GM21381 (cell line): Measurements from ENCODE around the gene TFDP2.
"Not testable (repeated sequence)": the region's sequence is repeated elsewhere in the genome, so short reads cannot be mapped to it uniquely, and the experiment has no call there.

Experiments used
- ATAC-seq: cut with Tn5 transposase; IDR thresholded peaks from one replicate; pipeline ENCODE4 v1.9.1; 2021; ENCODE audit warnings: mild to moderate bottlenecking, moderate library complexity; ENCODE audit not compliant: unreplicated experiment

The TFDP2 gene

GRCh38 chr3:142129516-142130171 lies 19.7 kb downstream of the TFDP2 start:
- ATAC-seq, result no peak

- ATAC-seq, result no peak
Measured at GRCh38 chr3:142127941-142128658, 21.2 kb downstream of the TFDP2 start.

GRCh38 chr3:142124243-142124642 lies 25.1 kb downstream of the TFDP2 start:
- no peak for ATAC-seq

- no peak for ATAC-seq
Measured at GRCh38 chr3:142120707-142121106, 28.6 kb downstream of the TFDP2 start.

GRCh38 chr3:142118911-142119310 lies 30.4 kb downstream of the TFDP2 start:
- ATAC-seq, result no peak

GRCh38 chr3:142117056-142117851 lies 32.1 kb downstream of the TFDP2 start:
- no peak for ATAC-seq

GRCh38 chr3:142115867-142116668 lies 33.3 kb downstream of the TFDP2 start:
- ATAC-seq, result no peak

GRCh38 chr3:142112601-142113000 lies 36.7 kb downstream of the TFDP2 start:
- no peak for ATAC-seq

GRCh38 chr3:142106548-142106947 lies 42.8 kb downstream of the TFDP2 start:
- no peak for ATAC-seq

GRCh38 chr3:142105991-142106390 lies 43.4 kb downstream of the TFDP2 start:
- ATAC-seq, result no peak

- ATAC-seq, result no peak
Measured at GRCh38 chr3:142104763-142105162, 44.6 kb downstream of the TFDP2 start.

- no peak for ATAC-seq
Measured at GRCh38 chr3:142098964-142099363, 50.4 kb downstream of the TFDP2 start.

GRCh38 chr3:142097099-142097843 lies 52.1 kb downstream of the TFDP2 start:
- ATAC-seq, result no peak

GRCh38 chr3:142095841-142096240 lies 53.5 kb downstream of the TFDP2 start:
- no peak for ATAC-seq

GRCh38 chr3:142088925-142089324 lies 60.4 kb downstream of the TFDP2 start:
- ATAC-seq, result not testable (repeated sequence)

- ATAC-seq, result no peak
Measured at GRCh38 chr3:142088522-142088921, 60.8 kb downstream of the TFDP2 start.

GRCh38 chr3:142087676-142088075 lies 61.7 kb downstream of the TFDP2 start:
- ATAC-seq, result no peak

GRCh38 chr3:142086581-142087090 lies 62.7 kb downstream of the TFDP2 start:
- no peak for ATAC-seq

- no peak for ATAC-seq
Measured at GRCh38 chr3:142081178-142081577, 68.2 kb downstream of the TFDP2 start.
